Activated CD8-positive, alpha-beta memory T cell treated with anti-CD3 and anti-CD28 coated beads for 36 hours (primary cell): ENCODE results near the gene STRA8. TPM values are rescaled to one million over a fixed set of nuclear protein-coding genes. Genes with fewer than 3 reads are reported as not detected.
"Not testable (repeated sequence)": the region's sequence is repeated elsewhere in the genome, so short reads cannot be mapped to it uniquely, and the experiment has no call there.

Experiments used
- CTCF ChIA-PET: fragments of 350-600 bp; sonication (Branson Sonifier 250); formaldehyde crosslinking; loops from one replicate; lab custom pipeline; 2021; ENCODE audit warnings: antibody characterized with exemption; lab: Charles Lee
- POLR2A ChIA-PET: fragments of 350-600 bp; sonication (Branson Sonifier 250); formaldehyde crosslinking; loops from one replicate; lab custom pipeline; 2021; ENCODE audit warnings: antibody characterized with exemption; lab: Charles Lee
- total RNA-seq, 2 experiments: library from RNA; stranded (reverse); gene quantifications; one replicate each; pipeline ENCODE4 v1.2.3, GENCODE V29; 2021

The STRA8 gene
- total RNA-seq, 2 experiments from 2014 or later, result not detected

DNA sequence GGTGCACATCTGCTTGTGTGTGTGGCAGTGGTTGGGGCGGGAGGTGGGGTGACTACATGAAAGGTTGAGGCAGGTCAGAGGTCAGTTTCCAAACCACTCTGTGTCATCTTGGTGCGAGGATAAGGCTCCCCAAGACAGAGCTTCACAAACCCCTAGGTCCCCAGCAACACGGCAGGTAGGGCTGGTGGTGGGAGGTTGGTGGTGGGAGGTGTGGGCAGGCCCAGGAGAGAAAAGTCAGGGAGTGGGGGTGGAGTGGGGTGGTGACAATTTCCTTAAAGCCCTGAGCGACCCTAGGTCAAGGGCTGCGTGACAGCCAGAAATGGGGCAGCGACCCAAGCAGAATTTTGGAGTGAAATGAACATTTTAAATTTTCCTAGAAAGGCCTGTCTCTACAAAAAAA, 1.6 kb upstream of the STRA8 start:
- ChIA-PET POLR2A (no interaction called here), CTCF (no interaction called here)

DNA sequence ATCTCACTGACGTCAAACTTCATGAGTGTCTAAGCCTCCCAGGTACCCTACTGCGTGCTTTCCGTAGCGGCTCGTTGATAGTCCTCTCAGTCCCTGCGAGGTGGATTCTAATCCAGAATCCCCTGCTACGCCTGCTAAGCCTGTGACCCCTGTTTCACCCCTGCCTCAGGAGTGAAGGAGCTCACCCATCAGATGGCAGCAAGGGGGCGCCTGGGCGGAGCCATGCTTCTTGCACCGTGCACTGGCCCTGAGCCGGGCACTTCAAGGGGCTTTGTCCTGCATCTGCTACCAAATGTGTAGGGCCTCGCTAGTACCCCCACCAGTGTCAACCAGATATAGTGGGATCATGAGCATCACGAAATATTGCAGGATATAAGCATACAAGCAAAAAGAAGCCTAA, 918 bp upstream of the STRA8 start:
- ChIA-PET POLR2A (no interaction called here), CTCF (no interaction called here)

DNA sequence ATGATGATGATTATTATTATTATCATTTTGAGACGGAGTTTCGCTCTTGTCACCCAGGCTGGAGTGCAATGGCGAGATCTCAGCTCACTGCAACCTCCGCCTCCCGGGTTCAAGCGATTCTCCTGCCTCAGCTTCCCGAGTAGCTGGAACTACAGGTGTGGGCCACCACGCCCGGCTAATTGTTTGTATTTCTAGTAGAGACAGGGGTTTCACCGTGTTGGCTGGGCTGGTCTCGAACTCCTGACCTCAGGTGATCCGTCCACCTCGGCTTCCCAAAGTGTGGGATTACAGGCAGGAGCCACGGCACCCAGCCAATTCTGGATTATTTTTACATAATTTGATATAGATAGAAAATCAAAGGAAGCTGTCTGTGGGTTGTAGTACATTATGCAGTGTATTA, 457 bp downstream of the STRA8 start:
- CTCF ChIA-PET, POLR2A ChIA-PET: not testable (repeated sequence)

DNA sequence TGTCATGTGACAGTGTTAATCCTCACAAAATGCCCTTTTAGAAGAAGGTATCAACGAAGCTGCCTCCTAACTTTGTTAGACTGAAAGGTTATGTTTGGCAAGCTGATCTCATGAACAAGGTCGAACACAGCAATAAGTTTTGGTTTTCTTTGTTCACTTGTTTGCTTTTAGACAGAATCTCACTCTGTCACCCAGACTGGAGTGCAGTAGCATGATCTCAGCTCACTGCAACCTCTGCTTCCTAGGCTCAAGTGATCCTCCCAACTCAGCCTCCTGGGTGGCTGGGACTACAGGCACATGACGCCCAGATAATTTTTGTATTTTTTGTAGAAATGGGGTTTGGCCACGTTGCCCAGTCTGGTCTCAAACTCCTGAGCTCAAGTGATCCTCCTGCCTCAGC, 1.1 kb downstream of the STRA8 start:
- POLR2A ChIA-PET, result no interaction called here
- CTCF ChIA-PET, result no interaction called here

GRCh38 chr7:135235841-135236240, 2.2 kb downstream of the STRA8 start:
- CTCF ChIA-PET, result no interaction called here
- POLR2A ChIA-PET, result no interaction called here

GRCh38 chr7:135236727-135237126, 3.1 kb downstream of the STRA8 start:
- CTCF ChIA-PET, result interaction anchor here (0.7 kb wide), 1 partner anchor 9 kb away, joined by 3 read pairs; no protein-coding TSS in a partner anchor
- POLR2A ChIA-PET, result interaction anchor here (0.6 kb wide), 1 partner anchor 423 kb away, joined by 5 read pairs; no protein-coding TSS in a partner anchor

DNA sequence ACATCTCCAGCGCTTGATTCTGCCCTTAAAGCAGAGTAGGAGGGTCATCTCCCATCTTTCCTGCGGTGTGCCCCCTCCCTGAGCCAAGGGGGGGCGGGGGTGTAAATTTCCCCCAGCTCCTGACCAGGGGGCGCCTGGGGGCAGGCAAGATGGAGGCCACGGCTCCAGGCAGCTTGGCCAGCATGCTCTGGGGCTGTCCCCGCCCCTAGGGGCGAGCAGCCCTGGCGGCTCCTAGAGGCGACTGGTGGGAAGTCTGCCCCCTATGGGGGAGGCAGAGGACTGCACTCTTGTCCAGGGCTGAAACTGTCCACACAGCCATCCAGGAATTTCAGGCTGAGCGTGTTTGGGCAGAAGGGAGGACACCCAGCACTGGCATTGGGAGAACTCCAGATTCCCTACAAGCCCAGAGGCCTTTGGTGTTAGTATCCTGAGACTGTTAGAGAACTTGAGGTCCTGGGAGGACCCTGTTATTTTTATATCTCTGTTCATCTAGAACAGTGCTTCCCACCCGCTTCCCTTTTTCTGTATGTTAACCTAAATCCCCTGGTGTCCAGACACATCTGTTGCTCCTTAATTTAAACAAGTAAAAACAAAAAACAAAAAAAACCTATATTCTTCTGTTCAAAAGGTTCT, 4.6 kb downstream of the STRA8 start:
- POLR2A ChIA-PET, result no interaction called here
- CTCF ChIA-PET, result no interaction called here

DNA sequence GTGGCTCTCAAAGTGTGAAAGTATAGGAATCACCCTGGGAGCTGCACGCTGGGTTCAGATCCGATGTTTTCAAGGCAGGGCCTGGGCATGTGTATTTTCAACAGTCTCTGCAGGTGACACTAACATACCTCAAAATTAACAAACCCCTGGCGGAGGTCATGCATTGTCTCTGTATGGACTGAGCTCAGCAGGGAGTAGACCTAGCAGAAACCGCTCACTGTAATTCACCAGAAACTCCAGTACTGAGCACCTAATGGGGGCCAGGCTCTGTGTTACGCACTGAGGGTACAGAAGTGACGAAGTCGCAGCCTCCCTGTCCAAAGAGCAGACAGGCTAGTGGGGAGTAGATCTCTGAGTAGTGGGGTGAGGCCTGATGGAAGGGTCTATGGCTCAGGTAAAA, 5.6 kb downstream of the STRA8 start:
- POLR2A ChIA-PET, result no interaction called here
- CTCF ChIA-PET, result no interaction called here

GRCh38 chr7:135240441-135240840, 6.8 kb downstream of the STRA8 start:
- POLR2A ChIA-PET, result no interaction called here
- CTCF ChIA-PET, result no interaction called here

DNA sequence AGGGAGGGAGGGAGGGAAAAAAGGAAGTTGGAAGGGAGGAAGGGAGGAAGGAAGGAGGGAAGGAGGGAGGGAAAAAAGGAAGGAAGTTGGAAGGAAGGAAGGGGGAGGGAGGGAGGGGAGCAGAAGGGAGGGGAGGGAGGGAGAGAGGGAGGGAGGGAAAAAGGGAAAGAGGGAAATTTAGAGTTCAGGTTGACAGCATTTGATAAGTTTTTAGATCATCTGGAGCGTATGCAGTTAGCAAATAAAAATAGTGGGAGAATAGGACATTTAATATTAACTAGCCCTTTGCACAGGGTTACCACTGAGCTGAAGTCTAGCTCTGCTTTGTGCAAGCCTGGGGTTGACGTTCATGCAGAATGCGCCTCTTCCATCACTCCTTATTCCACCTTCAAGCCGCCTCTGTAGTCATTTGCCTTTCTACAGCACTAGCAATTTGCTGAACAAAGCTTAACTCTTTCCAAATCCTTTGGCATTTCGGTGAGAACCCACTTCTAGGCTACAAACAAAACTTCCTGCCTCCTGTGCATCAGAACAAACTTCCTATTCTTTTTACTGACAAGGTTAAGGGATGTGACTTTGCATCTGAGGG, 8.6 kb downstream of the STRA8 start:
- CTCF ChIA-PET, result interaction anchor here (1.5 kb wide), 1 partner anchor 32 kb away, joined by 3 read pairs; no protein-coding TSS in a partner anchor
- POLR2A ChIA-PET, result no interaction called here

DNA sequence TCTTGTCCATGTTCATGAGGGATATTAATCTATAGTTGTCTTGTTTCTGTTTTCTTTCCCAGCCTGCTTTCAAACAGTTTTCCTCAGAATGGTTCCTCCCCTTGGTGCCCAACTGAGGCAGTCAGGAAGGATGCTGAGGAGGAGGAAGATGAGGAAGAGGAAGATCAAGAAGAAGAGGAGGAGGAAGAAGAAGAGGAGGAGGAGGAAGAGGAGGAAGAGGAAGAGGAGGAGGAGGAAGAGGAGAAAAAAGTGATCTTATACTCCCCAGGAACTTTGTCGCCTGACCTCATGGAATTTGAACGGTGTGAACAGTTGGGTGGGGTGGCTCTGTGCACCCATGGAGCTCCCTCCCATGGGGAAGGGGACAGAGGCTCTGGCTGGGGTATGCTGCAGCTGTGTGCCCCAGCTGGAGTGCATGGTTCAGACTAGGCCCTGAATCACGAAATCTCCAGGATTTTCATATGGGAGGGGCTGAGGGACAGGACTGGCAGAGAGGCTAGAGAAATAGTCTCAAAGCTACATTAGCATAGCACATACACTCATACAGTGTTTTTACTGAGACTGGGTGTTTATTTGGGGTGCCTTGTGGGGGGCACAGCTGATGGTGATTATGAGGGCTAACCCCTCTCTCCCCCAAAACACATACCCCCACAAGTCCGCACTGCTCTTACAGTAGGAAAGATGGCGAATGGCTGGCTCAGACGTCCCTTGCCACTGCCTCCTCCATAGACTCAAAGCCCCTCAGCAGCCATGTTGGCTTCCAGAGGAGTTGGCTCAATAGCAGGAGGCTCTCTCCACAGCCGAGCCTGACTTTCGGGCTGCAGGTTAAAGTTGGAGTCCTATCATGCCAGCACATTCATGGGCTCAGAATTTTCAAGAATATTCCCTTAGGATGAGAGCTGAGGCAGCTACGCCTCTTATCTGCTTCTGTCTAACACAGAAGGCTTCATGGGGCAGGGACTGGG, 11.9 kb downstream of the STRA8 start:
- ChIA-PET CTCF (interaction anchor here (1.0 kb wide), 1 partner anchor 8 kb away, joined by 3 read pairs; no protein-coding TSS in a partner anchor), POLR2A (no interaction called here)

- POLR2A ChIA-PET, result no interaction called here
- CTCF ChIA-PET, result interaction anchor here (1.0 kb wide), 1 partner anchor 9 kb away, joined by 3 read pairs; no protein-coding TSS in a partner anchor
Measured at GRCh38 chr7:135246191-135246825, 12.7 kb downstream of the STRA8 start.

DNA sequence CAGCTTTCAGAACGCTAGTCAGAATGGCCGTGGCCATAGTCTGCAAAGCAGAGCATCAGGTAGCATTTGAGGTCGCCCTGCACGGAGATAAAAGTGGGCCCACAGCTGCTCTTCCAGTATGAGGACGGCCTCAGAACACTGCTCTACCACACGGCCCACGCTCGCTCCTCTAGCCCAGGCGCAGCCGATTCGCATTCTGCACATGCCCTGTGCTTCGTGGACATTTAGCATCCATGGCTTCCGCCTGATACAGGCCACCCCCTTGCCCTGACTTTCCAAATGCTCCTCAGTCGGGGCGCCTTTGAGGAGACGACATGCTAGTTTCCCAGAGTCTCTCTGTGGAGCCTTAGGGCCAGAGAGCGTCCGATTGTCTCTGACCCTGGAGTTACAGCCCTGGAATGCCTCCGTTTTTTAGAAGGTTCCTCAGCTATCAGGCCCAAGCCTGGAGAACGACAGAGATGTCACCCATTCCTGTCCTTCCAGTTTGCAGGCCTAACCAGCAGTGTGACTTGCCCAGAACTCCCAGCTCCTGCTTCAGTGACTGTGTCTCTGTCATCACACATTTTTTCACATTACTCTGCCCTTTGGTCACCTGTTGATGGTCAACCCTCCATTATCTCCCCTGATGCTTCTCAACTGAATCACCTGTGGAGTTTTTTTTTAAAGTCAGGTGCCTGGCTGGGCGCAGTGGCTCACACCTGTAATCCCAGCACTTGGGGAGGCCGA, 14.3 kb downstream of the STRA8 start:
- CTCF ChIA-PET, result no interaction called here
- POLR2A ChIA-PET, result no interaction called here

DNA sequence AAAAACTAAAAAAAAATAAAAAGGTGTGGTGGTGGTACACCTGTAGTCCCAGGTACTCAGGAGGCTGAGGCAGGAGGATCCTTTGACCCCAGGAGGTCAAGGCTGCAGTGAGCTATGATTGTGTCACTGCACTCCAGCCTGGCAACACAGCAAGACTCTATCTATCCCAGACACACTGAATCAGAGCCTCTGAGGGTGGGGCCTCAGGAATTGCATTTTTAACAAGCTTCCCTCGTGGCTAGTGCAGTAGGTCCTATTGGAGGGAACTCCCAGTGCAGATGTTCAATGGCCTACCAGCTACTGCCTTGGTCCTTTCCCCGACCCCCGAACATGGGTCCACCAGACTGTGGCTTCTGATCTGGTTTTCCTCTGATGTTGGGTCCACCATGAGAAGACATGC, 14.9 kb downstream of the STRA8 start:
- ChIA-PET POLR2A (no interaction called here), CTCF (no interaction called here)

DNA sequence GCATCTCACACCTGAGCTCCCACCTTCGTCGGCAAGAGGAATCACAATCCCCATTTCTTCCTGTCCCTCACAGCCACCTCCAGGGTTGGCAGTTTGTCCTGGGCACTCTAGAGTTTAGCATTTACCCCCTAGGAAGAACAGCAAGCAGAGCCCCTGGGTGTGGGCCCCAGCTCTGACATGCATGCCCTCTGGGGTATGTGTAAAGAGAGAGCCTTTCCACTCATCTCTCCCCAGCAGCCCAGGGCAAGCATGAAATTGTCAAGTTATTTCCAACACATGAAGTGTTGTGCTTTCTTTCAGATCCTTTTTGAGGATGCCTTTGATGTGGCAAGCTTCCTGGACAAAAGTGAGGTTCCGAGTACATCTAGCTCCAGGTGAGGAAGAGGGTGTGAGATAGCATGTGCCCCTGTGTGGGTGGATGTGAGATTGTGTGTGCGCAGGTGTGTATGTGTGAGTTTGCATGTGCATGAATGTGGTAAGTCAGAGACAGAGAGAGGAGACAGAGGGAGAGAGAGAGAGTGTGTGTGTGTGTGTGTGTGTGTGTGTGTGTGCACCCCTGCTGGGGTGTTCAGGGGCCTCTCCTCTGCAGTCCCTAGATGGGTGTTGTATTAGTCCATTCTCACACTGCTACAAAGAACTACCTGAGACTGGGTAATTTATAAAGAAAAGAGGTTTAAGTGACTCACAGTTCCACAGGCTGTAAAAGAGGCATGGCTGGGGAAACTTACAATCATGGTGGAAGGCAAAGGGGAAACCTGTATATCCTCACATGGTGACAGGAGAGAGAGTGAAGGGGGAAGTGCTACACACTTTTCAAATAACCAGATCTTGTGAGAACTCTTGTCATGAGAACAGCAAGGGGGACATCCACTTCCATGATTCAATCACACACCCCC, 18.1 kb downstream of the STRA8 start:
- ChIA-PET POLR2A (no interaction called here), CTCF (no interaction called here)

DNA sequence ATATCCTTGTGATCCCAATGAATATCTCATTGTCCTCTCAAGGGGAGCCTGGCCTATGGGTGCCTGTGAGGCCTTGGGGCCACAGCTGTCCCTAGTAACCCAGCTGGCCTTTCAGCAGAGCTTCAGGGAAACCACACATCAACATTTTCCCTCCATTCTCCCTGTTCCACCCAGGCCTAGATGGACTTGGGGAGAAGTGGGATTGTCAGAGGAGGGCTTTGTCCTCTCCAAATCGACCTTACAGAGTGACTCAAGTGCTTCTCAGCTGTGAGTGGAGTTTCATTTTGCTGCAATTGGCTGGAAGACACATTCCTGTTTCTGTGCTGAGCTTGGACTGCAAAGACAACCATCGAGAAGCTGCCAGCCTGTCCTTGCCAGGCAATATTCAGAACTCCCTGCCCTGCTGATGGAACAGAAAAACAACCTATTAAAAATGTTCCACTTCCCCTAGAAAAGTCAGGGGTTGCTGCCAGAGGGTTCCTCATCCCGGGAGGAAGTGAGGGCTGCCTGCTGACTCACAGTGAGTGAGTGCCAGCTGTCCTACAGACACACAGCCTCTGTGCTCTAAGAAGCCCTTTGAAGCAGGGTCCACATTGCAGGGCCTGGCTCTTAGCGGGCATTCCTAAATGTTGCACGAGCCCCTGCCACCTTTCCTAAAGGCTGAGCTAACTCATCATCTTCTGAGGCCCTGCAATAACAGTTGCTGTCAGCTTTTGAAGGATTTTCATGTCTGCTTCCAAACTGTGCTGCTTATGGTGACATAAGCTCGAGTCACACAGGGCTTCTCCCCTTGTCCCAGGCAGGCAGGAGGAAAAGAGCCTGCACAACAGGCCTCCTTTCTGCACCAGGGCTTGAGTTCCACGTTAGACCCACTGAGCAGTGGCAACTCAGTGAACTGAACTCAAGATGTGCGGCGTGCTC, 20.5 kb downstream of the STRA8 start:
- CTCF ChIA-PET, result no interaction called here

GRCh38 chr7:135257790-135258189, 24.2 kb downstream of the STRA8 start:
- POLR2A ChIA-PET, result no interaction called here
- CTCF ChIA-PET, result interaction anchor here (1.2 kb wide), 1 partner anchor 16 kb away, joined by 3 read pairs; no protein-coding TSS in a partner anchor

More for the DNA sequence above, 20.5 kb downstream of the STRA8 start:
- POLR2A ChIA-PET, result no interaction called here
